Lower leg skin (tissue), 4 donors: ENCODE data around the gene FBXW5. TPM values are rescaled to one million over a fixed set of nuclear protein-coding genes. Genes with fewer than 3 reads are reported as not detected.

Experiments
- DNase-seq, 2 donors: peaks; one replicate each; pipeline ENCODE4 v3.0.0-alpha.2; 2019; ENCODE audit warnings: low spot score in 2 of 2
- H3K4me3 ChIP-seq: fragments of 200-600 bp; sonication (generic); 2 replicates; pipeline ENCODE4 v1.5.1; 2017; ENCODE audit warnings: mild to moderate bottlenecking, low read depth; ENCODE audit not compliant: poor library complexity, severe bottlenecking
- CTCF ChIP-seq, 3 donors: fragments of 450-650 bp; IDR thresholded peaks; one replicate each; pipeline ENCODE4 v1.5.1; 2016; ENCODE audit warnings: antibody characterized with exemption in 3 of 3, mild to moderate bottlenecking in 3 of 3, moderate library complexity in 2 of 3
- POLR2A ChIP-seq, 2 donors: fragments of 450-650 bp; IDR thresholded peaks; one replicate each; pipeline ENCODE4 v1.6.1; 2016 to 2017; ENCODE audit warnings: antibody characterized with exemption in 2 of 2, mild to moderate bottlenecking in 1 of 2, moderate library complexity in 1 of 2
- WGBS, 2 donors: methylation state at CpG; one replicate each; pipeline ENCODE4 v1.1.5; 2018; 5-methylcytosine and 5-hydroxymethylcytosine counted together
- intact Hi-C: fragments of 100-400 bp; cut with DNase I; formaldehyde crosslinking; loops from one replicate; pipeline ENCODE4 v1.15.0; 2023; ENCODE audit warnings: low total_unique reads
- total RNA-seq, 4 donors: library from RNA; depleted of rRNA; stranded (reverse); fragments of >200 nt; gene quantifications; one replicate each; pipeline ENCODE4 v1.1.0, GENCODE V29; 2016

The FBXW5 gene, protein sequence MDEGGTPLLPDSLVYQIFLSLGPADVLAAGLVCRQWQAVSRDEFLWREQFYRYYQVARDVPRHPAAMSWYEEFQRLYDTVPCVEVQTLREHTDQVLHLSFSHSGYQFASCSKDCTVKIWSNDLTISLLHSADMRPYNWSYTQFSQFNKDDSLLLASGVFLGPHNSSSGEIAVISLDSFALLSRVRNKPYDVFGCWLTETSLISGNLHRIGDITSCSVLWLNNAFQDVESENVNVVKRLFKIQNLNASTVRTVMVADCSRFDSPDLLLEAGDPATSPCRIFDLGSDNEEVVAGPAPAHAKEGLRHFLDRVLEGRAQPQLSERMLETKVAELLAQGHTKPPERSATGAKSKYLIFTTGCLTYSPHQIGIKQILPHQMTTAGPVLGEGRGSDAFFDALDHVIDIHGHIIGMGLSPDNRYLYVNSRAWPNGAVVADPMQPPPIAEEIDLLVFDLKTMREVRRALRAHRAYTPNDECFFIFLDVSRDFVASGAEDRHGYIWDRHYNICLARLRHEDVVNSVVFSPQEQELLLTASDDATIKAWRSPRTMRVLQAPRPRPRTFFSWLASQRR
- total RNA-seq: 100 to 1,000 TPM; 145 to 182 (median 154) TPM

- peak; percentile 87 to 98 for DNase-seq
- peak within 1 kb of the TSS; percentile 69 for H3K4me3 ChIP-seq
- intact Hi-C loops: loop anchor here (10.0 kb wide), 1 partner anchor 90 kb away; the partner anchor contains the start of gene MAMDC4
- peak in 1 of 3 donors; percentile 88 for TF ChIP-seq CTCF (IDR thresholded peaks at IDR 0.05)
- TF ChIP-seq POLR2A (IDR thresholded peaks at IDR 0.05): no peak
- 6 to 13% methylated on average over 22 to 36 of the region's 74 CpGs for WGBS, 2 donors
Observed at GRCh38 chr9:136944519-136945332, at the start of gene FBXW5, which contains the start of gene C8G. Gene FBXW5, minus strand, starts transcription at chr9:136944738. Its CDS starts 655 bp downstream, at chr9:136944083. Gene C8G, plus strand, starts transcription at chr9:136945243. Its CDS starts 78 bp downstream, at chr9:136945321.

- peak overlapping the region; percentile 47 for H3K4me3 ChIP-seq
- no peak for TF ChIP-seq CTCF (IDR thresholded peaks at IDR 0.05)
- no peak for TF ChIP-seq POLR2A (IDR thresholded peaks at IDR 0.05)
- WGBS, 2 donors: 31 to 57% methylated on average over 8 to 14 of the region's 18 CpGs
- intact Hi-C loops: no loop called here
- no peak for DNase-seq
Observed at GRCh38 chr9:136992819-136993369, 48.4 kb upstream of the FBXW5 start.

GRCh38 chr9:136991993-136992818, 47.7 kb upstream of the FBXW5 start, which contains the start of gene PAXX:
Gene PAXX, plus strand, starts transcription at chr9:136992422. Its CDS starts 22 bp downstream, at chr9:136992444.
- intact Hi-C loops: no loop called here
- 1% methylated on average over 30 to 65 of the region's 92 CpGs for WGBS, 2 donors

GRCh38 chr9:136990242-136990911, 45.8 kb upstream of the FBXW5 start:
- no peak overlapping the region for H3K4me3 ChIP-seq
- intact Hi-C loops: no loop called here
- DNase-seq: no peak
- WGBS, 2 donors: 76 to 82% methylated on average over 10 of the region's 10 CpGs
- no peak for TF ChIP-seq POLR2A (IDR thresholded peaks at IDR 0.05)
- no peak for TF ChIP-seq CTCF (IDR thresholded peaks at IDR 0.05)

More at GRCh38 chr9:136991993-136992818, 47.7 kb upstream of the FBXW5 start, which contains the start of gene PAXX:
- TF ChIP-seq POLR2A (IDR thresholded peaks at IDR 0.05) (no peak), CTCF (IDR thresholded peaks at IDR 0.05) (no peak)
- peak within 1 kb of the TSS; percentile 47 for H3K4me3 ChIP-seq
- peak; percentile 86 to 98 for DNase-seq
